PC-3 (cell line): ENCODE results near the gene ETS1.

Source experiments
- CTCF ChIP-seq: fragments of 300-600 bp; sonication (generic); conservative IDR thresholded peaks from 2 replicates; pipeline ENCODE4 v1.5.1; 2017; ENCODE audit warnings: antibody characterized with exemption, low read depth, mild to moderate bottlenecking, low read length
- EZH2 ChIP-seq: fragments of 300-600 bp; sonication (generic); IDR thresholded peaks from one replicate; pipeline ENCODE4 v1.6.1; 2017; ENCODE audit warnings: antibody characterized with exemption, mild to moderate bottlenecking, low read length; ENCODE audit not compliant: unreplicated experiment

DNA sequence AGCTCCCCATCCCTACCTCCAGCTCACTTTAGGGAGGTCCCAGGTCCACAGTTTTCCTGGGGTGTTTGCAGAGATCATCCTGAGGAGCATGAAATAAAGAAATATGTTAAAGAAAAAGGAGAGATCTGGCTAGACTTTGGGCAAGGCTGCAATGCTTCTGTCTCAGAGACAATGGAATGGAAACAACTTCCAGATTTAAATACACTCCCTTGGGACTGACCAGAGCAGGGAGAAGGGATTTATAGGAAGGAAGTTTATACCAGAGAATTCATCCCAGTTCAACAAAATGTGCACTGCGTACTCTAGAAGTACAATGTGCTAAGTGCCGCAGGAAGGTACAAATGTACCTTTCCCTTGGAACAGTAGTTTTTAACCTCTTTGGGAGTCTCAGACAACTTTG, 40.4 kb downstream of the ETS1 start:
- TF ChIP-seq CTCF (no peak), EZH2 (no peak)
